CD4-positive, alpha-beta memory T cell (primary cell): ENCODE measurements around the gene ZNF407. TPM values are rescaled to one million over a fixed set of nuclear protein-coding genes. Genes with fewer than 3 reads are reported as not detected.

Experiments
- CTCF ChIA-PET: fragments of 350-600 bp; sonication (Branson Sonifier 250); formaldehyde crosslinking; loops from one replicate; lab custom pipeline; 2021; ENCODE audit warnings: inconsistent platforms; ENCODE audit not compliant: partially characterized antibody; lab: Charles Lee
- POLR2A ChIA-PET: fragments of 350-600 bp; sonication (Branson Sonifier 250); formaldehyde crosslinking; loops from one replicate; lab custom pipeline; 2021; ENCODE audit not compliant: partially characterized antibody; lab: Charles Lee
- DNase-seq, 5 donors: peaks; one replicate each; pipeline versions ENCODE4 v3.0.0 to v3.0.0-alpha.2; 2020 to 2022; ENCODE audit warnings: mixed read lengths in 1 of 5
- H3K27ac ChIP-seq: one replicate; pipeline ENCODE4 v1.7.0; 2013; ENCODE audit warnings: low read depth, low read length
- H3K27me3 ChIP-seq: 2 replicates; pipeline ENCODE4 v1.7.0; 2013; ENCODE audit warnings: mild to moderate bottlenecking, low read length, moderate library complexity; ENCODE audit not compliant: insufficient read depth
- H3K36me3 ChIP-seq: 2 replicates; pipeline ENCODE4 v1.7.0; 2013; ENCODE audit warnings: mild to moderate bottlenecking, low read length, moderate library complexity; ENCODE audit not compliant: insufficient read depth
- H3K4me1 ChIP-seq: 2 replicates; pipeline ENCODE4 v1.7.0; 2013; ENCODE audit warnings: mild to moderate bottlenecking, low read length, moderate library complexity; ENCODE audit not compliant: insufficient read depth
- H3K4me3 ChIP-seq, 2 donors: one replicate each; pipeline ENCODE4 v1.7.0; 2013; ENCODE audit warnings: low read length in 2 of 2, mild to moderate bottlenecking in 1 of 2
- H3K9me3 ChIP-seq, 2 donors: one replicate each; pipeline ENCODE4 v1.7.0; 2013; ENCODE audit warnings: low read length in 2 of 2, control low read depth in 1 of 2; ENCODE audit not compliant: control insufficient read depth in 1 of 2
- H3K27ac Mint-ChIP-seq, 7 donors: one replicate each; pipeline ENCODE4 v1.8.0; 2020 to 2021; ENCODE audit warnings: mixed read lengths in 7 of 7, mild to moderate bottlenecking in 6 of 7, inconsistent platforms in 3 of 7, moderate library complexity in 3 of 7
- H3K27me3 Mint-ChIP-seq, 2 donors: one replicate each; pipeline ENCODE4 v1.8.0; 2020 to 2021; ENCODE audit warnings: mixed read lengths in 2 of 2
- H3K36me3 Mint-ChIP-seq, 2 donors: one replicate each; pipeline ENCODE4 v1.8.0; 2020 to 2021; ENCODE audit warnings: mixed read lengths in 2 of 2, inconsistent platforms in 1 of 2, mild to moderate bottlenecking in 1 of 2
- H3K4me1 Mint-ChIP-seq, 4 donors: one replicate each; pipeline ENCODE4 v1.8.0; 2020 to 2021; ENCODE audit warnings: mixed read lengths in 4 of 4, mild to moderate bottlenecking in 1 of 4
- H3K4me3 Mint-ChIP-seq, 8 donors: one replicate each; pipeline ENCODE4 v1.8.0; 2020 to 2021; ENCODE audit warnings: mixed read lengths in 8 of 8, mild to moderate bottlenecking in 7 of 8, moderate library complexity in 6 of 8, inconsistent platforms in 3 of 8
- H3K9me3 Mint-ChIP-seq, 8 donors: one replicate each; pipeline ENCODE4 v1.8.0; 2020 to 2021; ENCODE audit warnings: mixed read lengths in 8 of 8, mild to moderate bottlenecking in 5 of 8, inconsistent platforms in 3 of 8, moderate library complexity in 1 of 8
- intact Hi-C: fragments of 100-400 bp; cut with micrococcal nuclease; formaldehyde crosslinking; loops from one replicate; pipeline ENCODE4 v1.15.1; 2023
- polyA plus RNA-seq, 2 donors: library from polyadenylated mRNA; unstranded; fragments of 300-500 nt; fragmentation: Illumina TruSeq; gene quantifications; one replicate each; pipeline ENCODE4 v1.2.3, GENCODE V29; 2021
- total RNA-seq, 2 experiments: library from RNA; stranded (reverse); gene quantifications; one replicate each; pipeline ENCODE4 v1.2.3, GENCODE V29; 2021

ZNF407 gene
- total and polyA plus RNA-seq, 4 experiments from 2014 or later = 1.8 to 26.9 (median 15.3) TPM

DNA sequence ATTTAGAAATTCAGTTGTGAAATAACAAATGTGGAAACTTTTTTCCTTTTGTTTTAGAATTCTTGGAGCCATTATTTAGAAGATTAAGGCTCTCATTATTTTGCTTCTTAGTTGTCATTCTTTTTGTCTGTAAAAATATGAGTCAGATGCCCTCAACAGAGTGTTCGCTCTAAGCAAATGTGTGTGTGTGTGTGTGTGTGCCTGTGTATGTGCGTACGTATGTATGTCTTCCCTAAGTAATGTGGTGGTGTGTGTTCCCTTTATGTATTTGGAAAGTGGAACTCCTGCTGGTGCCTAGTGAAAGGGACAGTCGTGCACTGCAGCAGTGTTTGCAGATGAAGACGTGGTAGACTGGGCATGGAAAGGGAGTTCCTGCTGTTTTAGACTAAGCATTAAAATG, 27.5 kb downstream of the ZNF407 start:
- no peak for DNase-seq
- Histone ChIP-seq H3K4me3 (no peak overlapping the region), H3K27ac (no peak overlapping the region), H3K9me3 (no peaks in the 10 kb centered on the region), H3K27me3 (no peaks in the 10 kb centered on the region), H3K4me1 (peaks cover 3% of the 10 kb centered on the region), H3K36me3 (no peaks in the 10 kb centered on the region)
- intact Hi-C loops = loop anchor here (10.0 kb wide), 2 partner anchors 340 to 740 kb away; no protein-coding TSS in a partner anchor
- peak overlapping the region in 2 of 7 donors; percentile 28 to 33 for H3K27ac Mint-ChIP-seq
- CTCF ChIA-PET = interaction anchor here (1.2 kb wide), 1 partner anchor 28 kb away, joined by 3 read pairs; no protein-coding TSS in a partner anchor
- H3K9me3 Mint-ChIP-seq = no peaks in the 10 kb centered on the region
- no peak overlapping the region for H3K4me3 Mint-ChIP-seq
- no peaks in the 10 kb centered on the region for H3K36me3 Mint-ChIP-seq
- POLR2A ChIA-PET = no interaction called here
- H3K27me3 Mint-ChIP-seq = no peaks in the 10 kb centered on the region
- peaks cover 0 to 19% (median 8%) of the 10 kb centered on the region in 4 donors for H3K4me1 Mint-ChIP-seq

- Mint-ChIP-seq H3K27me3 (no peaks in the 10 kb centered on the region), H3K4me3 (no peak overlapping the region), H3K9me3 (no peaks in the 10 kb centered on the region), H3K27ac (peak overlapping the region in 2 of 7 donors; percentile 21 to 56), H3K36me3 (no peaks in the 10 kb centered on the region), H3K4me1 (peaks cover 9 to 26% (median 16%) of the 10 kb centered on the region in 4 donors)
- POLR2A ChIA-PET = interaction anchor here (1.0 kb wide), 1 partner anchor 27 kb away, joined by 3 read pairs; no protein-coding TSS in a partner anchor
- H3K4me1 ChIP-seq = peaks cover 14% of the 10 kb centered on the region
- H3K27me3 ChIP-seq = no peaks in the 10 kb centered on the region
- H3K9me3 ChIP-seq = no peaks in the 10 kb centered on the region
- intact Hi-C loops = loop anchor here (10.0 kb wide), 2 partner anchors 339 to 739 kb away; no protein-coding TSS in a partner anchor
- H3K4me3 ChIP-seq = no peak overlapping the region
- DNase-seq = no peak
- no peak overlapping the region for H3K27ac ChIP-seq
- no peaks in the 10 kb centered on the region for H3K36me3 ChIP-seq
- CTCF ChIA-PET = no interaction called here
Measured at GRCh38 chr18:74626049-74626874, 28.6 kb downstream of the ZNF407 start.

DNA sequence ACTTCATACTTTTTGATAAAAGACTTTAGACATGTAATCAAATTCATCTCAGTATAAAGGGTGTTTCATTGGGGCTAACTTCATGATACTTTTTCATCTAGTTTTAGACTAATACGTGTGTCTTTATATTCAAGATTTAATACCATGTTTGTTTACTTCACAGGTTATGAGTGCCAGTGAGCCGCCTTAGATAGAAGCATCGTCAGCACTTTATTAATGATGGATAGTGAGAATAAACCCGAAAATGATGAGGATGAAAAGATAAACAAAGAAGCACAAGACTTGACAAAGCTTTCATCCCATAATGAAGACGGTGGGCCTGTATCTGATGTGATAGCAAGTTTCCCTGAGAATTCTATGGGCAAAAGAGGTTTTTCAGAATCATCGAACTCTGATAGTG, 33.1 kb downstream of the ZNF407 start:
- Histone ChIP-seq H3K4me3 (no peak overlapping the region), H3K4me1 (peaks cover 44% of the 10 kb centered on the region), H3K27ac (peak overlapping the region; percentile 35), H3K27me3 (no peaks in the 10 kb centered on the region), H3K9me3 (no peaks in the 10 kb centered on the region), H3K36me3 (no peaks in the 10 kb centered on the region)
- no peaks in the 10 kb centered on the region for H3K9me3 Mint-ChIP-seq
- peaks cover 22 to 29% of the 10 kb centered on the region in 2 donors for H3K36me3 Mint-ChIP-seq
- CTCF ChIA-PET = interaction anchor here (1.8 to 3.2 kb wide), 2 partner anchors 7 to 33 kb away, joined by 10 to 15 read pairs; partner anchors contain the start of gene ZNF407
- peaks cover 33 to 50% (median 48%) of the 10 kb centered on the region in 4 donors for H3K4me1 Mint-ChIP-seq
- intact Hi-C loops = loop anchor here (2.0 kb wide), 1 partner anchor 32 kb away; no protein-coding TSS in a partner anchor
- no peak for DNase-seq
- POLR2A ChIA-PET = interaction anchor here (0.9 to 5.2 kb wide), 5 partner anchors 27 to 580 kb away, joined by 3 to 56 read pairs (median 4); partner anchors contain the start of genes PTGR3, TSHZ1 and ZNF407
- H3K27me3 Mint-ChIP-seq = no peaks in the 10 kb centered on the region
- peak overlapping the region; percentile 73 to 97 (median 93) for H3K27ac Mint-ChIP-seq
- H3K4me3 Mint-ChIP-seq = peak overlapping the region in 7 of 8 donors; percentile 62 to 90 (median 84)

- Histone ChIP-seq H3K27ac (peak overlapping the region; percentile 35), H3K4me3 (peak overlapping the region in 1 of 2 donors; percentile 30), H3K4me1 (peaks cover 44% of the 10 kb centered on the region), H3K9me3 (no peaks in the 10 kb centered on the region), H3K27me3 (no peaks in the 10 kb centered on the region), H3K36me3 (no peaks in the 10 kb centered on the region)
- H3K4me3 Mint-ChIP-seq = peak overlapping the region; percentile 62 to 90 (median 84)
- H3K4me1 Mint-ChIP-seq = peaks cover 30 to 50% (median 46%) of the 10 kb centered on the region in 4 donors
- no peaks in the 10 kb centered on the region for H3K9me3 Mint-ChIP-seq
- DNase-seq = no peak
- ChIA-PET POLR2A (interaction anchor here (0.9 to 5.2 kb wide), 7 partner anchors 16 to 579 kb away, joined by 3 to 56 read pairs (median 4); partner anchors contain the start of genes PTGR3, TSHZ1 and ZNF407), CTCF (interaction anchor here (1.2 to 3.2 kb wide), 3 partner anchors 7 to 34 kb away, joined by 3 to 15 read pairs (median 10); partner anchors contain the start of gene ZNF407)
- no peaks in the 10 kb centered on the region for H3K27me3 Mint-ChIP-seq
- intact Hi-C loops = loop anchor here (2.0 kb wide), 1 partner anchor 32 kb away; no protein-coding TSS in a partner anchor
- H3K36me3 Mint-ChIP-seq = peaks cover 22 to 29% of the 10 kb centered on the region in 2 donors
- H3K27ac Mint-ChIP-seq = peak overlapping the region; percentile 81 to 97 (median 93)
Measured at GRCh38 chr18:74631212-74631611, 33.5 kb downstream of the ZNF407 start.

GRCh38 chr18:74631623-74632350, 34.1 kb downstream of the ZNF407 start:
- ChIA-PET POLR2A (interaction anchor here (0.9 to 5.2 kb wide), 5 partner anchors 9 to 578 kb away, joined by 3 to 56 read pairs (median 4); partner anchors contain the start of genes TSHZ1 and ZNF407), CTCF (interaction anchor here (1.2 to 3.2 kb wide), 3 partner anchors 8 to 34 kb away, joined by 3 to 15 read pairs (median 10); partner anchors contain the start of gene ZNF407)
- DNase-seq = peak in 4 of 5 donors; percentile 36 to 46 (median 44)
- H3K4me1 ChIP-seq = peaks cover 44% of the 10 kb centered on the region
- Mint-ChIP-seq H3K27ac (peak overlapping the region; percentile 81 to 97 (median 93)), H3K4me3 (peak overlapping the region; percentile 62 to 90 (median 84)), H3K4me1 (peaks cover 30 to 50% (median 44%) of the 10 kb centered on the region in 4 donors), H3K9me3 (no peaks in the 10 kb centered on the region), H3K36me3 (peaks cover 22 to 29% of the 10 kb centered on the region in 2 donors), H3K27me3 (no peaks in the 10 kb centered on the region)
- peak overlapping the region; percentile 35 for H3K27ac ChIP-seq
- intact Hi-C loops = loop anchor here (2.0 kb wide), 1 partner anchor 33 kb away; no protein-coding TSS in a partner anchor
- no peaks in the 10 kb centered on the region for H3K27me3 ChIP-seq
- H3K4me3 ChIP-seq = peak overlapping the region in 1 of 2 donors; percentile 30
- H3K36me3 ChIP-seq = no peaks in the 10 kb centered on the region
- H3K9me3 ChIP-seq = no peaks in the 10 kb centered on the region

DNA sequence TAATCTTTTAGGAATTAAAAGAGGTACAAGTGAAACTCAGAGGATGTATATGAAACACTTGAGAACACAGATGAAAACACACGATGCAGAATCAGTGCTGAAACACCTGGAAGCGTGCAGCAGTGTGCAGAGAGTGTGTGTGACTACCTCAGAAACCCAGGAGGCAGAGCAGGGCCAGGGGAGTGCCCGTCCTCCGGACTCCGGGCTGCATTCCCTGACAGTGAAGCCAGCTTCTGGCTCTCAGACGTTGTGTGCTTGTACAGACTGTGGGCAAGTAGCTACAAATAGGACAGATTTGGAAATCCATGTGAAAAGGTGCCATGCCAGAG, 34.6 kb downstream of the ZNF407 start:
- H3K36me3 Mint-ChIP-seq = peaks cover 22 to 29% of the 10 kb centered on the region in 2 donors
- H3K27me3 ChIP-seq = no peaks in the 10 kb centered on the region
- peak overlapping the region; percentile 35 for H3K27ac ChIP-seq
- no peaks in the 10 kb centered on the region for H3K27me3 Mint-ChIP-seq
- peak overlapping the region; percentile 81 to 97 (median 93) for H3K27ac Mint-ChIP-seq
- ChIA-PET POLR2A (interaction anchor here (0.9 to 5.2 kb wide), 5 partner anchors 8 to 578 kb away, joined by 3 to 56 read pairs (median 4); partner anchors contain the start of genes TSHZ1 and ZNF407), CTCF (interaction anchor here (1.2 to 3.2 kb wide), 3 partner anchors 9 to 35 kb away, joined by 3 to 15 read pairs (median 10); partner anchors contain the start of gene ZNF407)
- intact Hi-C loops = no loop called here
- H3K36me3 ChIP-seq = no peaks in the 10 kb centered on the region
- peak overlapping the region; percentile 62 to 90 (median 84) for H3K4me3 Mint-ChIP-seq
- peaks cover 30 to 50% (median 42%) of the 10 kb centered on the region in 4 donors for H3K4me1 Mint-ChIP-seq
- H3K9me3 ChIP-seq = no peaks in the 10 kb centered on the region
- peak overlapping the region in 1 of 2 donors; percentile 30 for H3K4me3 ChIP-seq
- H3K4me1 ChIP-seq = peaks cover 44% of the 10 kb centered on the region
- DNase-seq = no peak
- no peaks in the 10 kb centered on the region for H3K9me3 Mint-ChIP-seq
